ENCODE data around the gene SCAANT1. TPM values are rescaled to one million over a fixed set of nuclear protein-coding genes. Genes with fewer than 3 reads are reported as not detected.

SCAANT1 gene
- polyA plus RNA-seq, 6 donors from 2014 or later: not detected

DNA sequence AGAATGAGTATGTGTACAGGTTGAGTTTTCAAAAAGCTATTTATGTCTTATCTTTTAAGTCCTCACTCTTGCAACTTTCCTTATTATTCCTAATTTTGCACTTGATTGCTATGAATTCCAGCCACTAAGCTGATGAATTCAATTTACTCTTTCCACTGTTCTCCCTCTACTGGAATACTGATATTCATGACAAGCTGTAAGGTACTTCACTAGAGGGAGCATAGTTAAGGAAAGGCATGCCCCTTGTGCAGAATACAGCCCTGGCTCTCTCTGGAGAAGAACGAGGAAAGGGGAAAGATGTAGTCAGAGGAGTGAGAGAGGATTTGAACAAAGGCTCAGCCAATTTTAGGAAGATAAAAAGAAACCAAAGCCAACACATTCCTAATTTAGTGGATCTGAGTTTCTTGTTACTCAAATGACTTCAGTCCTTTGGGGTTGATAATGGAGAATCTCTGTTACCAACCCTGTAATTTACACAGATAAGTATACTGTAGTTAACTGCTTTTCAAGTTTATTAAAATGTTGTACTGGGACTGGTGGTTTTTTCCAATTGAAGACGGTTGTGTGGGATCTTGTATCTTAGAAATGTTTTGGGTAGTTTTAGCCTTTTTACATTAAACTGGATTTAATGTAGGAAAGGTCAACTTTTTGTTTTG lies 4.0 kb downstream of the SCAANT1 start:
- Mint-ChIP-seq H3K4me1 (peaks cover 18 to 28% (median 24%) of the 10 kb centered on the region in 3 donors), H3K4me3 (no peak overlapping the region), H3K36me3 (no peaks in the 10 kb centered on the region), H3K27me3 (no peaks in the 10 kb centered on the region), H3K27ac (peak overlapping the region in 2 of 6 donors; percentile 26 to 78), H3K9me3 (no peaks in the 10 kb centered on the region)
- ATAC-seq (ENCODE audit: low read depth in 2 of 2) (no peak), DNase-seq (no peak)

DNA sequence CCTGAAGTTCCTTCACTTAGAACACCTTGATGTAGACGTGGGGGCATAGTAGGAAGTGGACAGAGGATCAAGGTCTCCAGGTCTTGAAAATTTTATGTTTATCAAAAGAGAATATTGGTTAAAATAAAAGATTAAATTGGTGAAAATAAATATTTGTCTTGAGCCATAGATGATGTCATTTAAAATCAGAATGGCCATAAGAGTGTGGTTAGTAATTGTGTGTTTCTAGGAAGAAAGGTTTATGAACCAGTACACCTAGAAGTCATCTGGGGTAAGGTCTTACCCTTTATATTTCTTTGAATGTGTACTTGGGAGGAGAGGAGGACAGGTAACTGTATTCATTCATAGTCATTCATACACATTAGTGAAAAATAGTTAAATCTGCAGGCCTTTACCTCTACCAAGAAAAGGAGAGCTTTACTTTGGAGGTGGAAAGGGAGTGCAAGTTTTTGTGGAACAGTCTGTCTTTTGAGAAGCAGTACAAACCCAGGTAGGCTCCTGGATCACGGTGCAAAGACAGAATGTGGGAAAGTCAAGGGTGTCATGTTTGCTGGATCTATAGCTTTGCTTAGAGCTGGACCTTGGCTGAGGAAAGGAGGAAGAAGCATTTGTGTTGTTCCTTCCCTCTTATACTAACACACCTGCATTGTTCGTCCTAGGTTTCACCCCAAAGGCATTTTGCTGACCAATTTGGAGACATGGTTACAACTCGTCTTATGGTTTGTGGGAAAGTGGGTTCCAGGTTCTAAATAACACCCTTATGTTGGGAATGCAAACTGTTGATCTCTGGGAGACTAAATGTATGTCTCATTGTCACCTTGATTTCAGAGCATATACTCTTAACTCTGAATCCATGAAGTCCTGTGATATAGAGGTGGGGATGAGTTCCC lies 6.2 kb downstream of the SCAANT1 start:
- ATAC-seq (ENCODE audit: low read depth in 2 of 2) (no peak), DNase-seq (no peak)
- Mint-ChIP-seq H3K4me1 (peaks cover 15 to 26% (median 16%) of the 10 kb centered on the region in 3 donors), H3K9me3 (no peaks in the 10 kb centered on the region), H3K27ac (peak overlapping the region in 3 of 6 donors; percentile 50 to 62 (median 53)), H3K4me3 (no peak overlapping the region), H3K27me3 (no peaks in the 10 kb centered on the region), H3K36me3 (peaks cover 0 to 6% of the 10 kb centered on the region in 2 donors)

DNA sequence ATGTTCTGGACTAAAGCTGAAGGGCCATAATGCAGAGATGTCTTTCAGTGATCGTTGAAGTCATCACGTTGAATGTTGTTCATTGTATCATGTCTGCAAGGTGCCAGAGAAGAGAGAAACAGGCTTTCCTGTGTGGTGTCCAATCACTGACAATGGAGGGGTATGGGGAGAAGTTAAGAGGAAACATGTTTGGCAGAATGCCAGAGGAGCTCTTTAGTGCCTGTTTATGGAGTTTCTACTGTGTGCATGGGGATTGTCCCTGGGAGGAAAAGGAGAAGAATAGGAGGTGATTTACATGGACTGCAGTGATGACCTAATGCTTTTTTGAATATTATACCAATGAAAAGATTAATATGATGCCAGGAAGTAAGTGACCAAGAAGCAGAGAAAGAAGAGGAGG lies 11.7 kb downstream of the SCAANT1 start:
- Mint-ChIP-seq H3K4me3 (no peak overlapping the region), H3K36me3 (peaks cover 8 to 15% of the 10 kb centered on the region in 2 donors), H3K9me3 (no peaks in the 10 kb centered on the region), H3K27ac (peak overlapping the region in 1 of 6 donors; percentile 43), H3K4me1 (peaks cover 15 to 39% (median 29%) of the 10 kb centered on the region in 3 donors), H3K27me3 (no peaks in the 10 kb centered on the region)
- DNase-seq: no peak
- ATAC-seq (ENCODE audit: low read depth in 2 of 2): no peak

DNA sequence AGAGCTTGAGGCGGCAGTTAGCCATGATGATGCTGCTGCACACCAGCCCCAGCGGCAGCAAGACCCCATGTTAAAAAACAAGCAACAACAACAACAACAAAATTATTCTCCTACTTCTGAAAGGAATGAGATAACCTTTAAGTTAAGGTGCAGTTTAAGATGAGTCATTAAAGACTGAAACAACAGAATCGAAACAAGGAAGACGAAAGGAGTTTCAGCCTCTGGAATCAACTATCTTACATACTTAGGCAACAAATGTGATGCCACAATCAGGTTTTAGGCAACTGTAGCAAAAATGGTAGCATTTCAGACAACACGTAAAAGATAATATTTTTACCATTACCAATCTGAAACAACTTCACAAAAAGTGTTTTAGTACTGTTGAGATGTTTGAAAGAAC lies 12.2 kb downstream of the SCAANT1 start:
- DNase-seq: no peak
- Mint-ChIP-seq H3K4me3 (no peak overlapping the region), H3K36me3 (peaks cover 8 to 15% of the 10 kb centered on the region in 2 donors), H3K27ac (peak overlapping the region in 1 of 6 donors; percentile 59), H3K4me1 (peaks cover 16 to 42% (median 31%) of the 10 kb centered on the region in 3 donors), H3K27me3 (no peaks in the 10 kb centered on the region), H3K9me3 (no peaks in the 10 kb centered on the region)
- no peak for ATAC-seq (ENCODE audit: low read depth in 2 of 2)

DNA sequence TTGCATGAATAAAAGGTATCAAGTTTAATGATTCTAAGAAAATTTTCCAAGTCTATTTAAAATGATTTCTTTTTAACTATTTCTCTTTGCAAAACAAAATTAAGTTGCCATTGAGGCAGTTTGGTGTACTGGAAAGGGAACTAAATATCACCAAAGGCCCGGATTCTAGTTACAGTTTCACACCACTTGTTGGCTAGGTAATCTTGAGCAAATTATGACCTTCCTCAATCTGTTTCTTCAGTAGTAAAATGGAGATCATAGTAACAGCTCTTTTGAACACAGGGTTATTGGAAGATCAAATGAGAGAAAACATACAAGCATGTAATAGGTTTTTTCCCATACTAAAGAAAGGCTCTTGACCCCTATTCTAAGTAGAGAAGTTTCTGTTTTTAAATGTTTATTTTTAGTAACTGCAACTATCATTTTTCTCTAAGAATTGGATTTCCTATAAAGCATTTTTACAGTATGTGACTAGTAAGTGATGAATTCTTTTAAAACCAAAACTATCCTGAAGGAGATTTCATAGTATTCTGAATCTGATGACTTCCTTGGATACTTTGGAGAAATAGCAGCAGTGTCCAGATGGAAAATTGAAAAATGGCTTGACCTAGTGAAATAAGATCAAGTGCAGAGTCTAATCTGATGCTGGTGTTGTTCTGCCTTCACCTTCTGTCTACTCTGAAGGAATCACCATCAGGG lies 15.7 kb downstream of the SCAANT1 start:
- peaks cover 27 to 63% (median 54%) of the 10 kb centered on the region in 3 donors for H3K4me1 Mint-ChIP-seq

DNA sequence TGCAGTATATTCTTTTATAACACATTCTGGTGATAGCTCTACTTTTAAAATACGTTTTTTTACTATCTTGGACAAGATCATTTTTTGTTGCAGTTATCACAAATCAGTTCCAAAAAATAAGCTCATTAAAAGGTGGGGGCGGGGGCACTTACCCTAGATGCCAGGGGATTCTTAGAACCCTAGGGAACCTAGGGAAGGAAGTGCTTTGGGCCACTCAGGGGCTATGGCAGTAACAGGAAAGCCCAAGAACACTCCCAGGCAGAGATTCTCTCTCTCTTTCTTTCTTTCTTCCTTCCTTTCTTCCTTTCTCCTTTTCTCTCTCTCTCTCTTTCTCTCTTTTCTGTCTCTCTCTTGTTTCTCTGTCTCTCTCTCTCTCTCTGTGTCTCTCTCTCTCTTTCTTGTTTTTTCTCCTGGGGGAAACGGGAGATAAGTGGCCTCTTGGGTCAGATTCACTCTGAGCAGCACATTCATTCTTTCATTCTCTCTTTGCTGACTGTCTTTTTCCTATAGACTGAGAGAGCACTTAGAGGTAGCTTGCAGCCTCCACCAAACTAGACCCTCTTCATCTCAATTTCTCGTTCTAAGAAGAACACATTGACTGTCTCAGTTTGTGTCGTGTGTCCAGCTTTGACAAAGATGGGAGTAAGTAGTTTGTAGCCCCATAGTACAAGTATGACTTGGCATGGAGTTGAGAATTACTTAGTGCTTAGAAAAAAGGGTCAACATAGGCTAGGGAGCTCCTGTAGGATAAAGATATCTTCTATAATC lies 16.6 kb downstream of the SCAANT1 start:
- peaks cover 27 to 64% (median 55%) of the 10 kb centered on the region in 3 donors for H3K4me1 Mint-ChIP-seq
- peak overlapping the region in 5 of 6 donors; percentile 35 to 85 (median 72) for H3K27ac Mint-ChIP-seq
- H3K36me3 Mint-ChIP-seq: peaks cover 6 to 19% of the 10 kb centered on the region in 2 donors
- ATAC-seq (ENCODE audit: low read depth in 2 of 2) (no peak), DNase-seq (no peak)
- H3K4me3 Mint-ChIP-seq: no peak overlapping the region
- no peaks in the 10 kb centered on the region for H3K27me3 Mint-ChIP-seq
- H3K9me3 Mint-ChIP-seq: no peaks in the 10 kb centered on the region

More for the DNA sequence above, 15.7 kb downstream of the SCAANT1 start:
- DNase-seq (no peak), ATAC-seq (ENCODE audit: low read depth in 2 of 2) (peak; percentile 55 to 61)
- Mint-ChIP-seq H3K27me3 (no peaks in the 10 kb centered on the region), H3K9me3 (no peaks in the 10 kb centered on the region), H3K36me3 (peaks cover 8 to 23% of the 10 kb centered on the region in 2 donors), H3K4me3 (peak overlapping the region in 1 of 8 donors; percentile 22), H3K27ac (peak overlapping the region in 3 of 6 donors; percentile 58 to 88 (median 59))

DNA sequence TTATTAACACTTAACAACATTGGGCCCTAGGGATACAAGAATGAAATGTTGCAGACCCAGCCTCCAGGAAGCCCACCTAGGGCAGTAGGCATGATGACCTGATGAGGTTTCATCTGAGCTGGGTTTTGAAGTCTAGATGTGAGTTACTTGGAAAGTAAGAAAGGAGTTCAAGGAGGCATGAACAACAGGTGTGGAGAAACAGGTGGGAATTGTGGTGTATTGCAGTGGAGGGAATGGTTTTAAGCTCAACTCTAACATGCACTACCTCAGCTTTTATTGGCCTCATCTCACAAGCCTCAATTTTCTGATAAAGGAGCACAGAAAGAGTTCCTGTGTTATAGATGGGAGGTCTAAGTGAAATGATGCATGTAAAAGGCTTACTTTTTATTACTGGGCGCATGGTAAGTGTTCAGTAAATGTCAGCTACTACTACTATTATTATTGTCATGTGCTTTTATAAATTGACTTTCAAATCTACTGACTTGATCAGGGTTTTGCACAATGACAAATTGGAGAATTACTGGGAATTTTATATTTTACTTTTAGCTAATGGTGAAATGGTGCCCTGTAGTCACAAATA lies 19.3 kb downstream of the SCAANT1 start:
- Mint-ChIP-seq H3K4me1 (peaks cover 31 to 59% (median 55%) of the 10 kb centered on the region in 3 donors), H3K9me3 (no peaks in the 10 kb centered on the region), H3K4me3 (no peak overlapping the region)

DNA sequence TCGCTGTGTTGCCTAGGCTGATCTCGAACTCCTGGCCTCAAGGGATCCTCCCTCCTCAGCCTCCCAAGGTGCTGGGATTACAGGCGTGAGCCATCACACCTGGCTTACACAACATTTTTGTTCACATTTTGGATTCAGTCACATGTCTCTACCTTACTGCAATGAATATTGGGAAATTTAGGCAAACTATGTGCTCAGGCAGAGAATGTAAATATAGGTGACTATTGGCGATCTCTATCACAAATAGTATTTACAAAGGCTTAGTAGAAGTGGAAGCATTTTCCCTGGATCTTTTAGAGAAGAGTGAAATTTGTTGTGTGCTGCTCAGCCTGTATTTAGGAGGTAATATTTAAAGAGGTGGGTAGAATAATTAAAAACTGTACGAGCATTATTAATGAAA lies 20.7 kb downstream of the SCAANT1 start:
- DNase-seq (no peak), ATAC-seq (ENCODE audit: low read depth in 2 of 2) (no peak)
- H3K27me3 Mint-ChIP-seq: no peaks in the 10 kb centered on the region
- peaks cover 27 to 54% (median 52%) of the 10 kb centered on the region in 3 donors for H3K4me1 Mint-ChIP-seq
- H3K4me3 Mint-ChIP-seq: no peak overlapping the region
- peak overlapping the region in 1 of 6 donors; percentile 59 for H3K27ac Mint-ChIP-seq
- peaks cover 0 to 11% of the 10 kb centered on the region in 2 donors for H3K36me3 Mint-ChIP-seq
- H3K9me3 Mint-ChIP-seq: no peaks in the 10 kb centered on the region

More for the DNA sequence above, 19.3 kb downstream of the SCAANT1 start:
- DNase-seq (no peak), ATAC-seq (ENCODE audit: low read depth in 2 of 2) (no peak)
- peaks cover 0 to 11% of the 10 kb centered on the region in 2 donors for H3K36me3 Mint-ChIP-seq
- H3K27me3 Mint-ChIP-seq: no peaks in the 10 kb centered on the region
- no peak overlapping the region for H3K27ac Mint-ChIP-seq

DNA sequence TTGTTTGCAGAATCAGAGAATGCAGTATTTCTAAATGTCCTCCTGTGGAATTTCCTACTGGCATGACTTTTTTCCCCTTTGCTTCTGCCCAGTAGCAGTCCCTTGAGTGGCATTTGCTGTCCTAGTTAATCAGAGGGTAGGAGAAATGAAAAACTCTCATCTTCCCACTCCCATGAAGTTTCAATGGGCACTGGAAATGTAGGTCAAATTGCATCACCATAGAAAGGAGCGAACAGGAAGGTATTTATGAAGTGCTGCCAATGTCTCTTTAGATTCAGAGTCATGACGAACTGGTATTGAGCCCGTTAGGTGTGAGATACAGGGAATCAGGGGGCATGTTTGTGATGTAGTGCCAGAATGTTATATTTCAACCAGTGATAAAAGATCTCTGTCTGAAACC lies 25.3 kb downstream of the SCAANT1 start:
- peaks cover 0 to 4% of the 10 kb centered on the region in 2 donors for H3K36me3 Mint-ChIP-seq
- H3K4me1 Mint-ChIP-seq: peaks cover 14 to 44% (median 36%) of the 10 kb centered on the region in 3 donors
- DNase-seq: no peak
- H3K27me3 Mint-ChIP-seq: no peaks in the 10 kb centered on the region
- no peak for ATAC-seq (ENCODE audit: low read depth in 2 of 2)
- H3K27ac Mint-ChIP-seq: no peak overlapping the region
- no peak overlapping the region for H3K4me3 Mint-ChIP-seq
- no peaks in the 10 kb centered on the region for H3K9me3 Mint-ChIP-seq

DNA sequence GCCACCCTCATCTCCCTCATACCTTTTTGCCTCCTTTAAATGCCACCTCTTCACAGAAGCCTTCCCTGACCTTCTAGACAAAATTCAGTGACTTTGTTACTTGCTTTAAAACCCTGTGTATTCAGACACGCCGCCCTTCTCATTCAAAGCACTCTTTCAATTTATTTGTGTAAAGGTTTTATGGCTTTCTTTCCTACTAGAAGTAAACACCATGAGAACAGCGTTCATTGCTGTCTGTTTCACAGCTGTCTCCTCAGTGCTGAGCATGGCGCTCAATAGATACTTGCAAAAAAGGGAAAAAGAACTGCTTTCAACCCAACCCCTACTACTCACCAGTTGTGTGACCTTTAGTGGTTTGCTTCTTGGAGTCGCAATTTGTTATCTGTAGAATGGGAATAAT lies 31.5 kb downstream of the SCAANT1 start:
- DNase-seq (no peak), ATAC-seq (ENCODE audit: low read depth in 2 of 2) (no peak)
- H3K27me3 Mint-ChIP-seq: no peaks in the 10 kb centered on the region
- no peaks in the 10 kb centered on the region for H3K36me3 Mint-ChIP-seq
- H3K4me3 Mint-ChIP-seq: peak overlapping the region in 1 of 8 donors; percentile 17
- H3K4me1 Mint-ChIP-seq: peaks cover 32 to 70% (median 67%) of the 10 kb centered on the region in 3 donors
- no peaks in the 10 kb centered on the region for H3K9me3 Mint-ChIP-seq
- peak overlapping the region in 4 of 6 donors; percentile 18 to 53 (median 35) for H3K27ac Mint-ChIP-seq

DNA sequence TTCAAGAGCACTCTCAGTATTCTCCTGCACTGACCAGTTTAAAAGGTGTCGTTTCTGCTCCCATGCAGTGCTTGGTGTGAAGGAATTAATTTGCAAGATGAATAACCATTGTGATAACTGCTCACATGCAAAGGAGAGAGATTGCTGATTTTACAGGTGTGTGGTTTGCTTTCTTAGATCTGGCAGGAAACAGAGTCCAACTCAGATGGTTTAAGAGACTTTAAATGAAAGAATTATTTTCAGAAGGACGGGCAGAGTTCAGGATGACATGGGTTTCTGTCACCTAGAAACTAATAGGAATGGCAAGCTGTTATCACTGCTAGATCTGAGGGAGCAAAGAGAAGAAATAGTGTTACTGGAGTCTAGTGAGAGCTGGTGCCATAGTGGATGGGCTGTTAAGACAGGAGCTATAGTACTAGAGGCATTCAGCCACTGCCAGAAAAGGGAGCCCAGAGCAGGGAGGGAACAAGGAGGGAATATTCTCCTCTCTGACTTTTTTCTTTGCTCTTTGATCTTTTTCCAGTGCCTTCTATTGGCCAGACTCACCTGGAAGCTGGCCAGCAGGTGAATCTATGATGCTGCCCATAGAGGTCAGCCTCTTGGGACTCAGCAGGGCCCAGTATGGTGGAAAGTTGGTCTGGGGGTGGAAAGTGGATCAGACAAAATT lies 33.7 kb downstream of the SCAANT1 start:
- Mint-ChIP-seq H3K36me3 (no peaks in the 10 kb centered on the region), H3K27ac (peak overlapping the region in 2 of 6 donors; percentile 24 to 33), H3K4me3 (peak overlapping the region in 1 of 8 donors; percentile 9), H3K9me3 (no peaks in the 10 kb centered on the region), H3K27me3 (no peaks in the 10 kb centered on the region), H3K4me1 (peaks cover 38 to 74% (median 72%) of the 10 kb centered on the region in 3 donors)
- DNase-seq: no peak
- no peak for ATAC-seq (ENCODE audit: low read depth in 2 of 2)

Data from naive B cell (primary cell).